GM18951 (cell line): Measurements from ENCODE around the gene ABAT.
A peak's percentile ranks its signal among the peaks of the same experiment; 100 is the strongest.

ENCODE experiments used
- POLR2A ChIP-seq: IDR thresholded peaks from 4 replicates; pipeline ENCODE4 v1.6.1; 2011; ENCODE audit warnings: mild to moderate bottlenecking; ENCODE audit not compliant: insufficient read length, insufficient read depth; ENCODE audit errors: extremely low read depth
- in situ Hi-C: fragments of 300-500 bp; cut with MboI; formaldehyde crosslinking; loops from one replicate; pipeline ENCODE4 v1.12.0; 2022; ENCODE audit warnings: low sequenced_read_pairs, mixed read lengths, inconsistent platforms; ENCODE audit not compliant: unreplicated experiment

The ABAT gene

GRCh38 chr16:8674413-8675022, at the start of gene ABAT:
TSS of gene ABAT (plus strand) at chr16:8674617. CDS start at chr16:8735740, 61,123 bp downstream.
- in situ Hi-C loops = loop anchor here (25.0 kb wide), 1 partner anchor 463 kb away; no protein-coding TSS in a partner anchor
- TF ChIP-seq POLR2A = peak; percentile 61

GRCh38 chr16:8625491-8626087, 48.8 kb upstream of the ABAT start:
- no peak for TF ChIP-seq POLR2A
- in situ Hi-C loops = no loop called here

GRCh38 chr16:8626946-8627345, 47.5 kb upstream of the ABAT start:
- in situ Hi-C loops = no loop called here
- TF ChIP-seq POLR2A = no peak

- no peak for TF ChIP-seq POLR2A
- in situ Hi-C loops = no loop called here
These were observed 47.0 kb upstream of the ABAT start for GRCh38 chr16:8627456-8627855.

GRCh38 chr16:8628981-8629725, 45.3 kb upstream of the ABAT start:
- TF ChIP-seq POLR2A = no peak
- in situ Hi-C loops = no loop called here

GRCh38 chr16:8630255-8630953, 44.0 kb upstream of the ABAT start:
- in situ Hi-C loops = no loop called here
- no peak for TF ChIP-seq POLR2A

- TF ChIP-seq POLR2A = no peak
- in situ Hi-C loops = no loop called here
These were observed 43.0 kb upstream of the ABAT start for GRCh38 chr16:8631373-8631772.

- in situ Hi-C loops = no loop called here
- no peak for TF ChIP-seq POLR2A
These were observed 42.5 kb upstream of the ABAT start for GRCh38 chr16:8631818-8632465.

- no peak for TF ChIP-seq POLR2A
- in situ Hi-C loops = no loop called here
These were observed 41.7 kb upstream of the ABAT start for GRCh38 chr16:8632675-8633182.

- in situ Hi-C loops = no loop called here
- no peak for TF ChIP-seq POLR2A
These were observed 39.3 kb upstream of the ABAT start for GRCh38 chr16:8634991-8635736.

GRCh38 chr16:8639694-8640093, 34.7 kb upstream of the ABAT start:
- in situ Hi-C loops = no loop called here

GRCh38 chr16:8641671-8642070, 32.7 kb upstream of the ABAT start:
- in situ Hi-C loops = no loop called here
- TF ChIP-seq POLR2A = no peak

More at GRCh38 chr16:8639694-8640093, 34.7 kb upstream of the ABAT start:
- TF ChIP-seq POLR2A = no peak
